Measurements from ENCODE around the gene FMNL2. TPM values are rescaled to one million over a fixed set of nuclear protein-coding genes. Genes with fewer than 3 reads are reported as not detected.

The FMNL2 gene
- total RNA-seq, 4 donors from 2014 or later, result 23.5 to 28.0 (median 23.8) TPM

DNA sequence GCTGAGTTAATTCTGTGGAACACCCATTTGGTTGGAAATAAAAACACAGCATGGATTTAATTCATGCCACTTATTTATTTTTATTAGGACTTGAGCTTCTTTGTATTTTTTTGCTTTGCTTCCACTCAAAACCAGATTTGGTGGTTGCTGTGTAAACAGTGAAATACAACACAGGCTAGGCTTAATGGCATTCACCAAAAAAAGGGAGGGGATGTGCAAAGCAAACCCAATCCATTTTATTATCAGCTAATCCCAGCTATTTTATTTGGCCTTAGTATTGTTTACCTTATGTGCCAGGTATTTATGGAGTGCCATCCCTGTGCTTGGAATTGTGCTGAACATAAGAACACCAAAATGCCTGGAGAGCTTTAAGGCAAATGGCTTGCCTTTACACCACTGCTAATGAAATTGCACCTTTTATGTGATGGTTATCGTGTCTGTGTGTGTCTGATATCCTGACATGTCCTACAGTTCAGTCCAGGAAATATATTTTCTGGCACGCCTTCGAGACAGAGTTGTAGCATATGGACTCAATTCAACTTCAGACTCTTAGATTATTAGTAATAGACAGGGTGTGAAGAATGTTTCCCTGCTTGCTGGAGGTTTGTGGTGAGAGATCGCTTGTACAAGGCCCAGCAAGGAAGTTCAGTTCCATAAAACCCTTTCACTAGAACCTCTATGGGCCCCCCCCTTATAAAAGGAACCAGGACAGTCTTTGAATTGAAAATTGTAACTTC, 282.6 kb downstream of the FMNL2 start:
- DNase-seq (ENCODE audit: extremely low spot score), result no peak
- Histone ChIP-seq H3K4me1 (peaks cover 0 to 6% (median 5%) of the 10 kb centered on the region in 4 donors), H3K27ac (replicated peaks in 1 of 4) (no peak overlapping the region), H3K27me3 (no peaks in the 10 kb centered on the region), H3K4me3 (no peak overlapping the region), H3K36me3 (peaks cover 5 to 71% (median 35%) of the 10 kb centered on the region in 4 donors), H3K9me3 (no peaks in the 10 kb centered on the region)
- TF ChIP-seq, protein P1, sequence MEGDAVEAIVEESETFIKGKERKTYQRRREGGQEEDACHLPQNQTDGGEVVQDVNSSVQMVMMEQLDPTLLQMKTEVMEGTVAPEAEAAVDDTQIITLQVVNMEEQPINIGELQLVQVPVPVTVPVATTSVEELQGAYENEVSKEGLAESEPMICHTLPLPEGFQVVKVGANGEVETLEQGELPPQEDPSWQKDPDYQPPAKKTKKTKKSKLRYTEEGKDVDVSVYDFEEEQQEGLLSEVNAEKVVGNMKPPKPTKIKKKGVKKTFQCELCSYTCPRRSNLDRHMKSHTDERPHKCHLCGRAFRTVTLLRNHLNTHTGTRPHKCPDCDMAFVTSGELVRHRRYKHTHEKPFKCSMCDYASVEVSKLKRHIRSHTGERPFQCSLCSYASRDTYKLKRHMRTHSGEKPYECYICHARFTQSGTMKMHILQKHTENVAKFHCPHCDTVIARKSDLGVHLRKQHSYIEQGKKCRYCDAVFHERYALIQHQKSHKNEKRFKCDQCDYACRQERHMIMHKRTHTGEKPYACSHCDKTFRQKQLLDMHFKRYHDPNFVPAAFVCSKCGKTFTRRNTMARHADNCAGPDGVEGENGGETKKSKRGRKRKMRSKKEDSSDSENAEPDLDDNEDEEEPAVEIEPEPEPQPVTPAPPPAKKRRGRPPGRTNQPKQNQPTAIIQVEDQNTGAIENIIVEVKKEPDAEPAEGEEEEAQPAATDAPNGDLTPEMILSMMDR (IDR thresholded peaks at IDR 0.05), result no peak
- TF ChIP-seq POLR2A (IDR thresholded peaks at IDR 0.05; ENCODE audit: low read depth), result no peak
- TF ChIP-seq POLR2AphosphoS5 (IDR thresholded peaks at IDR 0.05), result no peak
- intact Hi-C loops (cut with DNase I), result no loop called here
- WGBS, result 80% methylated on average over 4 of the region's 4 CpGs

DNA sequence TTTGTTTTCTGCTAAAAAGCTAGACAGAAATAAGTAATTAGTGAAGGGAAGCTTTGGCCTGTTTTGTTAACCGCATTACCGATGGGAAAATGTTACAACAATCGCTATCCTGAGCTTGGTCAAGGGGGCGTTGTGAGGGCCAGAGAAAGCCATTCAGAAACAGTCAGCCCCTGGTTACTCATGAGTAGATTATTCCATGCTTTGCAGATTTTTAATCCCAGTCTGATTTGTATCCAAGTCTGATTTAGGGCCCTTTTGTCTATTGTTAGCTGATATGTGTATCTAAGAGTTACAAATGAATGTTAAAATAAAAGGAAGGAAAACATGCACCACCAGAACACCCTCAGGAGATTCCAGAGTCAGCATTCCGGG, 283.2 kb downstream of the FMNL2 start:
- H3K4me1 ChIP-seq, result peaks cover 0 to 6% (median 2%) of the 10 kb centered on the region in 4 donors
- TF ChIP-seq POLR2A (IDR thresholded peaks at IDR 0.05; ENCODE audit: low read depth) (no peak), EP300 (IDR thresholded peaks at IDR 0.05) (no peak), POLR2AphosphoS5 (IDR thresholded peaks at IDR 0.05) (no peak)
- TF ChIP-seq, protein P1 (IDR thresholded peaks at IDR 0.05), result no peak
- no peak overlapping the region for H3K27ac ChIP-seq (replicated peaks in 1 of 4)
- H3K9me3 ChIP-seq, result no peaks in the 10 kb centered on the region
- no peak overlapping the region for H3K4me3 ChIP-seq
- DNase-seq (ENCODE audit: extremely low spot score), result no peak
- intact Hi-C loops (cut with DNase I), result no loop called here
- H3K27me3 ChIP-seq, result no peaks in the 10 kb centered on the region
- 77% methylated on average over 5 of the region's 5 CpGs for WGBS
- H3K36me3 ChIP-seq, result peaks cover 5 to 71% (median 35%) of the 10 kb centered on the region in 4 donors

DNA sequence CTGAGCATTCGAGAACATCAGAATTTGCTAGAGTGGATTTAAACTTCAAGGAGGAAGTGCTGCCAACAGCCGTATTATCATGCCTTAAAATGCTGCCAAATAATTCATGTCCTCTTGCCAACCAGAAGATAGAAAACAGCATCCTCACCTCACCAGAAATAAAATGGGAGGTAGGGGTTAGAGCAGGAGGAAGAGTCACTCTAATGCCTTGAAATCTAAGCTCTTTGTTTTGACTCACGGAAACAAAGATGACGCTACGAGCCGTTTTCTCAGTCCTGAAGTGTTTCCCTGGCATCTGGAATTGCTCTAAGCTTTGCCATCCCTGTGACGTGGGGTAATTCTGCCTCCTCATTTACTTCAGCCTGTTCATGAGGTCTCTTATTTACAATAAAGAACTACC, 285.2 kb downstream of the FMNL2 start:
- 47% methylated on average over 7 of the region's 7 CpGs for WGBS
- intact Hi-C loops (cut with DNase I), result no loop called here
- Histone ChIP-seq H3K27ac (replicated peaks in 1 of 4) (peak overlapping the region in 3 of 4 donors; percentile 49 to 70 (median 56)), H3K4me1 (peaks cover 0 to 6% (median 2%) of the 10 kb centered on the region in 4 donors), H3K36me3 (peaks cover 5 to 57% (median 32%) of the 10 kb centered on the region in 4 donors), H3K27me3 (no peaks in the 10 kb centered on the region), H3K9me3 (no peaks in the 10 kb centered on the region), H3K4me3 (peak overlapping the region in 2 of 4 donors; percentile 18 to 26)
- no peak for DNase-seq (ENCODE audit: extremely low spot score)
- TF ChIP-seq POLR2AphosphoS5 (IDR thresholded peaks at IDR 0.05), result peak in 1 of 2 donors; percentile 25
- TF ChIP-seq, protein P1 (IDR thresholded peaks at IDR 0.05), result no peak

DNA sequence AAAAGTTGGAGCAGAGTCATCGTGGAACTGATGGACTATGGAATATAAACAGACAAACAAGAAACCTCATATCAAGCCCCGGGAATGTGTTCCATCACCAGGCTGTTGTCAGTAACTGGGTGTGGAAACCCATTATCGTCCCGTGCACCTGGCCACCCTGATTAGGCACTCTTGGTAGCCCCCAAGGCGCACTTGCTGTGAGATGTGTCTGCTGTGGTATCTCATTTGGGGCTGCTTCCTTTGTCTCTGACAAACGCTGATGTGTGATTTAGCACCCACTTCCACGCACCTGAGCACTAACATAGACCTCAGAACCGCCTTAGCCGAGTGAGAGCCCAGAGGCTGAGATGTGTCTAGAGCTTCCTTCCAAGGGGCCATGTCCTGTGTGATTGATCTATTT, 286.0 kb downstream of the FMNL2 start:
- Histone ChIP-seq H3K9me3 (no peaks in the 10 kb centered on the region), H3K27me3 (no peaks in the 10 kb centered on the region), H3K4me1 (peaks cover 0 to 6% (median 2%) of the 10 kb centered on the region in 4 donors), H3K27ac (replicated peaks in 1 of 4) (peak overlapping the region in 1 of 4 donors; percentile 56), H3K36me3 (peaks cover 5 to 50% (median 28%) of the 10 kb centered on the region in 4 donors), H3K4me3 (no peak overlapping the region)
- no peak for DNase-seq (ENCODE audit: extremely low spot score)
- 94% methylated on average over 9 of the region's 9 CpGs for WGBS
- intact Hi-C loops (cut with DNase I), result no loop called here
- TF ChIP-seq POLR2A (IDR thresholded peaks at IDR 0.05; ENCODE audit: low read depth), result no peak

DNA sequence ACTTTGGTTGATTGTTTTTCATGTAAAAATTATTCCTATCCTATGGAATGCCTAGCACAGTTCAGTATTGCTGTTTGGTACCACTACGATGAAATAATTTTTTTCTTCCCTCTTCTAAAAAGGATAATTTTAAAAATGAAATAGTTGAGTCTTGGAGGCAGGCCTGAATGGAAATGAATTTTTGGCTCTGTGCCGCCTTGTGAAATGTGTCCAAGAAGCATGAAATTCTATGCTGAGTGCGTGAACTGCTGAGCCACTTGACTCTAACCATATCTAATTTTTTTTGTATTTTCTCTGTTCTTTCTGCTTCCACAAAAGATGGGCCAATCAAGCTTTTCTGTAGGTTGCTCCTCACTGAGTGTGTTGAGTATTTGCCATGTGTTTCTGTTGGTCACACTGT, 287.2 kb downstream of the FMNL2 start:
- Histone ChIP-seq H3K27me3 (no peaks in the 10 kb centered on the region), H3K4me1 (peaks cover 0 to 8% (median 3%) of the 10 kb centered on the region in 4 donors), H3K36me3 (peaks cover 5 to 41% (median 22%) of the 10 kb centered on the region in 4 donors), H3K4me3 (no peak overlapping the region), H3K9me3 (no peaks in the 10 kb centered on the region), H3K27ac (replicated peaks in 1 of 4) (no peak overlapping the region)
- no peak for DNase-seq (ENCODE audit: extremely low spot score)
- WGBS, result 69% methylated on average over 3 of the region's 3 CpGs
- TF ChIP-seq POLR2AphosphoS5 (IDR thresholded peaks at IDR 0.05) (no peak), EP300 (IDR thresholded peaks at IDR 0.05) (no peak)
- intact Hi-C loops (cut with DNase I), result no loop called here

All from esophagus muscularis mucosa (tissue), 4 donors.